Skin epidermis (tissue), 12 donors: ENCODE results near the gene JSRP1.

Experiments used
- H3K27ac ChIP-seq, 21 experiments: fragments of 200-600 bp; sonication (generic) in 11 of 21; one replicate each; pipeline ENCODE4 v1.5.0; 2020; ENCODE audit warnings: mild to moderate bottlenecking in 3 of 21, inconsistent platforms in 2 of 21, moderate library complexity in 2 of 21
- H3K4me3 ChIP-seq, 7 experiments: fragments of 200-600 bp; sonication (generic) in 2 of 7; one replicate each; pipeline ENCODE4 v1.5.0; 2020; ENCODE audit warnings: inconsistent platforms in 2 of 7, mild to moderate bottlenecking in 2 of 7, moderate library complexity in 1 of 7

The JSRP1 gene

GRCh38 chr19:2226840-2227360 is 29.3 kb downstream of the JSRP1 start:
- H3K4me3 ChIP-seq, result no peak overlapping the region
- peak overlapping the region in 3 of 21 experiments; percentile 31 to 56 (median 42) for H3K27ac ChIP-seq

GRCh38 chr19:2226051-2226839 is 30.0 kb downstream of the JSRP1 start:
- no peak overlapping the region for H3K27ac ChIP-seq

GRCh38 chr19:2225415-2226050 is 30.7 kb downstream of the JSRP1 start:
- Histone ChIP-seq H3K4me3 (no peak overlapping the region), H3K27ac (no peak overlapping the region)

More at GRCh38 chr19:2226051-2226839, 30.0 kb downstream of the JSRP1 start:
- H3K4me3 ChIP-seq, result no peak overlapping the region

- peak overlapping the region in 1 of 21 experiments; percentile 34 for H3K27ac ChIP-seq
- H3K4me3 ChIP-seq, result no peak overlapping the region
Observed at GRCh38 chr19:2224754-2225349, 31.4 kb downstream of the JSRP1 start.

- no peak overlapping the region for H3K4me3 ChIP-seq
- peak overlapping the region in 1 of 21 experiments; percentile 25 for H3K27ac ChIP-seq
Observed at GRCh38 chr19:2223959-2224358, 32.3 kb downstream of the JSRP1 start.

GRCh38 chr19:2223391-2223790 is 32.8 kb downstream of the JSRP1 start:
- Histone ChIP-seq H3K4me3 (no peak overlapping the region), H3K27ac (no peak overlapping the region)

GRCh38 chr19:2221918-2222317 is 34.3 kb downstream of the JSRP1 start:
- Histone ChIP-seq H3K27ac (peak overlapping the region in 2 of 21 experiments; percentile 10 to 31), H3K4me3 (no peak overlapping the region)

- Histone ChIP-seq H3K27ac (peak overlapping the region in 2 of 21 experiments; percentile 10 to 43), H3K4me3 (no peak overlapping the region)
Observed at GRCh38 chr19:2221250-2221831, 34.9 kb downstream of the JSRP1 start.

- Histone ChIP-seq H3K27ac (no peak overlapping the region), H3K4me3 (no peak overlapping the region)
Observed at GRCh38 chr19:2219726-2220125, 36.5 kb downstream of the JSRP1 start.

- Histone ChIP-seq H3K4me3 (no peak overlapping the region), H3K27ac (no peak overlapping the region)
Observed at GRCh38 chr19:2217591-2217990, 38.6 kb downstream of the JSRP1 start.

- Histone ChIP-seq H3K4me3 (no peak overlapping the region), H3K27ac (peak overlapping the region in 2 of 21 experiments; percentile 12 to 25)
Observed at GRCh38 chr19:2216361-2217225, 39.6 kb downstream of the JSRP1 start.

- Histone ChIP-seq H3K27ac (peak overlapping the region in 2 of 21 experiments; percentile 11 to 75), H3K4me3 (no peak overlapping the region)
Observed at GRCh38 chr19:2215281-2215751, 40.9 kb downstream of the JSRP1 start.

- no peak overlapping the region for H3K4me3 ChIP-seq
- peak overlapping the region in 13 of 21 experiments; percentile 4 to 79 (median 58) for H3K27ac ChIP-seq
Observed at GRCh38 chr19:2214251-2214650, 42.0 kb downstream of the JSRP1 start.

GRCh38 chr19:2213799-2214198 is 42.4 kb downstream of the JSRP1 start:
- Histone ChIP-seq H3K4me3 (no peak overlapping the region), H3K27ac (peak overlapping the region in 15 of 21 experiments; percentile 14 to 79 (median 59))

- Histone ChIP-seq H3K4me3 (no peak overlapping the region), H3K27ac (peak overlapping the region in 15 of 21 experiments; percentile 14 to 79 (median 59))
Observed at GRCh38 chr19:2212861-2213711, 43.1 kb downstream of the JSRP1 start.

GRCh38 chr19:2210987-2211740 is 45.1 kb downstream of the JSRP1 start:
- H3K4me3 ChIP-seq, result no peak overlapping the region

GRCh38 chr19:2210206-2210605 is 46.0 kb downstream of the JSRP1 start:
- Histone ChIP-seq H3K4me3 (no peak overlapping the region), H3K27ac (no peak overlapping the region)

More at GRCh38 chr19:2210987-2211740, 45.1 kb downstream of the JSRP1 start:
- H3K27ac ChIP-seq, result no peak overlapping the region
